HepG2 (cell line): ENCODE results near the gene ZNF563. TPM values are rescaled to one million over a fixed set of nuclear protein-coding genes. Genes with fewer than 3 reads are reported as not detected.

Source experiments
- FOXC1 ChIP-seq: sonication (generic); formaldehyde crosslinking; IDR thresholded peaks from 2 replicates; pipeline ENCODE4 v1.8.0; 2022; ENCODE audit warnings: mild to moderate bottlenecking, missing genetic modification reagents, borderline replicate concordance
- HNRNPK ChIP-seq: fragments of 200-400 bp; formaldehyde crosslinking; IDR thresholded peaks from 2 replicates; pipeline ENCODE4 v1.6.1; 2018; ENCODE audit warnings: low read length, low read depth, moderate library complexity, mild to moderate bottlenecking; ENCODE audit not compliant: poor library complexity, severe bottlenecking
- MIER2 ChIP-seq: IDR thresholded peaks from 2 replicates; pipeline ENCODE4 v1.6.1; 2016; ENCODE audit warnings: missing biosample characterization, missing genetic modification reagents
- MXI1 ChIP-seq: IDR thresholded peaks from 3 replicates; pipeline ENCODE4 v1.6.1; 2012; ENCODE audit warnings: low read depth, low read length, inconsistent platforms, borderline replicate concordance
- NR2C2 ChIP-seq: sonication (generic); formaldehyde crosslinking; IDR thresholded peaks from 2 replicates; pipeline ENCODE4 v1.4.0; 2020; ENCODE audit warnings: missing genetic modification reagents, mild to moderate bottlenecking, moderate library complexity, borderline replicate concordance
- PCBP2 ChIP-seq: fragments of 200-400 bp; formaldehyde crosslinking; optimal IDR thresholded peaks from 2 replicates; pipeline ENCODE3; 2018; ENCODE audit warnings: low read length, low read depth; ENCODE audit not compliant: poor library complexity, severe bottlenecking
- PHF8 ChIP-seq: sonication (generic); formaldehyde crosslinking; IDR thresholded peaks from 2 replicates; pipeline ENCODE4 v1.5.0; 2020; ENCODE audit warnings: missing genetic modification reagents
- PPARG ChIP-seq: conservative IDR thresholded peaks from 2 replicates; pipeline ENCODE4 v1.6.1; 2016; ENCODE audit warnings: missing biosample characterization, missing genetic modification reagents
- RBM39 ChIP-seq: fragments of 200-400 bp; formaldehyde crosslinking; IDR thresholded peaks from one replicate; pipeline ENCODE4 v1.6.1; 2018; ENCODE audit warnings: antibody characterized with exemption, mild to moderate bottlenecking, low read depth, low read length; ENCODE audit not compliant: poor library complexity, severe bottlenecking
- SIN3A ChIP-seq: IDR thresholded peaks from 2 replicates; pipeline ENCODE4 v1.6.1; 2011; ENCODE audit warnings: low read depth, mild to moderate bottlenecking, control low read depth, low read length, borderline replicate concordance
- TBX2 ChIP-seq: sonication (generic); formaldehyde crosslinking; IDR thresholded peaks from 2 replicates; pipeline ENCODE4 v1.5.0; 2020; ENCODE audit warnings: missing genetic modification reagents, mild to moderate bottlenecking, borderline replicate concordance
- ZNF33B ChIP-seq: sonication (generic); formaldehyde crosslinking; IDR thresholded peaks from 2 replicates; pipeline ENCODE4 v1.5.1; 2020; ENCODE audit warnings: mild to moderate bottlenecking, missing genetic modification reagents
- ZNF776 ChIP-seq: sonication (generic); formaldehyde crosslinking; IDR thresholded peaks from 2 replicates; pipeline ENCODE4 v1.4.0; 2020; ENCODE audit warnings: mild to moderate bottlenecking, missing genetic modification reagents
- polyA plus RNA-seq, 8 experiments: library from polyadenylated mRNA; depleted of rRNA in 3 of 8; stranded (reverse) in 7 of 8; unstranded in 1 of 8; fragments of >200 nt; fragmentation: Illumina TruSeq in 4 of 8; extraction: Trizol in 4 of 8; gene quantifications; 2 replicates each; pipeline versions ENCODE4 v1.2.1 to v1.2.3, GENCODE V29; 2011 to 2016; ENCODE audit warnings: low read depth in 4 of 8, missing spikeins in 1 of 8, mixed read lengths in 1 of 8; ENCODE audit not compliant: insufficient read depth in 1 of 8
- total RNA-seq, 5 experiments: library from RNA; depleted of rRNA; stranded (reverse); fragments of >200 nt; fragmentation: Illumina TruSeq; extraction: Trizol; gene quantifications; 2 replicates each; pipeline ENCODE4 v1.2.3, GENCODE V29; 2016; ENCODE audit warnings: low read depth in 1 of 5
- TF ChIP-seq, protein P1 (sequence below): IDR thresholded peaks from 2 replicates; pipeline ENCODE4 v1.6.1; 2016; ENCODE audit warnings: missing genetic modification reagents, missing compliant biosample characterization
- TF ChIP-seq, protein P2 (sequence below): sonication (generic); formaldehyde crosslinking; IDR thresholded peaks from 2 replicates; pipeline ENCODE4 v1.4.0; 2020; ENCODE audit warnings: missing genetic modification reagents
- TF ChIP-seq, protein P3 (sequence below): sonication (generic); formaldehyde crosslinking; IDR thresholded peaks from 2 replicates; pipeline ENCODE4 v1.8.1; 2023; ENCODE audit warnings: mild to moderate bottlenecking, inconsistent platforms, moderate library complexity, missing genetic modification reagents, borderline replicate concordance
- TF ChIP-seq, protein P4 (sequence below): sonication (generic); formaldehyde crosslinking; IDR thresholded peaks from 2 replicates; pipeline ENCODE4 v1.4.0; 2020; ENCODE audit warnings: missing genetic modification reagents, mild to moderate bottlenecking, borderline replicate concordance
- TF ChIP-seq, protein P5 (sequence below): IDR thresholded peaks from 2 replicates; pipeline ENCODE4 v1.6.1; 2016; ENCODE audit warnings: low read depth

Gene ZNF563
- total and polyA plus RNA-seq, 2 of the 13 experiments (the other 11 are each of a cell fraction or from before 2014, with no cell fraction given): 7.5 to 19.5 TPM

DNA sequence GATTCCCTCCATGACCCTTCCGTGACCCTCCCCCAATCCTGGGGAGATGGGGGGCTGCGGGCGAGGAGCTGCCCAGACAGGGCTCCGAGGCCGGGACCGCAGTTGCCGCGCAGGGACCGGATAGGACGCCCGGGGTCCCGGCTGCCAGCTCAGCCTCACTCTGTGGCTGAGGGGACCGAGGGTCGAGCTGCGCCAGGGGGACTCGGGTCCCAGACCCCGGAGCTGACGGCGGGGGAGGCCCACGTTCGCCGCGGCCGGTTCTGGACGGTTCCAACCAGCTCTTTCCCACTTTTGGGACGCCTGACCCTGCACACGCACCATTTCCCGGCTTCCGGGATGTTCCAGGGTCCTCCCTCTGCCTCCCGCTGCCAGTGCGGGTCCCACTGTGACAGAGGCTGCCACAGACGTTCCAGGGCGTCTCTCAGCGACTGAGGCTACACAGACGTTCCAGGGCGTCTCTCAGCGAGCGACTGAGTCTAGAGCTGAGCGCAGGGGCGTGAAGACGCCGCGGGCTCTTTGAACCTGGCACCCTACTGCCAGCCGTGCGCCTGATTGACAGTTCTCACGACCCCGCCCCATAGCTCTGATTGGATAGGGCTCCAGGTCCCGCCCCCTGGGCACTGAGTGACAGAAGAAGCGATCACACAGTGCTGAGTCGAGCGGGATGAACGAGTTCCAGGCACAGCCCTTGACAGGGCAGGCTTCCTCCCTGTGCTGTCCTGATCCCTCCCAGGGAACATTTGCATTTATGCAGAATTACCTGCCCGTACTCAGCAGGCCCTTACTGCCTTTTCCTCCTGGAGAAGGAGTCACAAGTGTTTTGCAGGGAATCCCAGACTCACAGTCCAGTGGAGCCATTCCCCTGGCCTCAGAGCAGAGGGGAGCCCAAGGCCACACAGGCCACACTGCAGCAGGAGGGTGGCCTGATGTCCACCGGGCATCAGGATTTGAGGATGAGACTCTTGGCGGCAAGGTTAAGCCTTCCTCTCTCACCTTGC lies at the start of gene ZNF563 (continued):
- TF ChIP-seq ZNF33B (no peak; the same call in 1 of the 2 replicates), PCBP2 (no peak), HNRNPK (no peak), ZNF776 (no peak), MIER2 (0 out of 2 replicates have a peak, but pooled peaks have one; percentile 11), SIN3A (peak; percentile 80), MXI1 (peak; percentile 73; the same call in 2 of the 3 replicates), NR2C2 (CRISPR knock-in tag) (0 out of 2 replicates have a peak, but pooled peaks have one; percentile 35), PHF8 (CRISPR knock-in tag) (peak; percentile 79), RBM39 (peak; percentile 76), TBX2 (peak; percentile 95; the same call in 1 of the 2 replicates), PPARG (CRISPR knock-in tag) (peak; percentile 26; the same call in 1 of the 2 replicates), FOXC1 (CRISPR knock-in tag) (peak; percentile 81)
- TF ChIP-seq, protein P1, sequence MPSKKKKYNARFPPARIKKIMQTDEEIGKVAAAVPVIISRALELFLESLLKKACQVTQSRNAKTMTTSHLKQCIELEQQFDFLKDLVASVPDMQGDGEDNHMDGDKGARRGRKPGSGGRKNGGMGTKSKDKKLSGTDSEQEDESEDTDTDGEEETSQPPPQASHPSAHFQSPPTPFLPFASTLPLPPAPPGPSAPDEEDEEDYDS (CRISPR knock-in tag): peak; percentile 92
- TF ChIP-seq, protein P2, sequence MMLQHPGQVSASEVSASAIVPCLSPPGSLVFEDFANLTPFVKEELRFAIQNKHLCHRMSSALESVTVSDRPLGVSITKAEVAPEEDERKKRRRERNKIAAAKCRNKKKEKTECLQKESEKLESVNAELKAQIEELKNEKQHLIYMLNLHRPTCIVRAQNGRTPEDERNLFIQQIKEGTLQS: peak; percentile 27; the same call in 1 of the 2 replicates
- TF ChIP-seq, protein P3, sequence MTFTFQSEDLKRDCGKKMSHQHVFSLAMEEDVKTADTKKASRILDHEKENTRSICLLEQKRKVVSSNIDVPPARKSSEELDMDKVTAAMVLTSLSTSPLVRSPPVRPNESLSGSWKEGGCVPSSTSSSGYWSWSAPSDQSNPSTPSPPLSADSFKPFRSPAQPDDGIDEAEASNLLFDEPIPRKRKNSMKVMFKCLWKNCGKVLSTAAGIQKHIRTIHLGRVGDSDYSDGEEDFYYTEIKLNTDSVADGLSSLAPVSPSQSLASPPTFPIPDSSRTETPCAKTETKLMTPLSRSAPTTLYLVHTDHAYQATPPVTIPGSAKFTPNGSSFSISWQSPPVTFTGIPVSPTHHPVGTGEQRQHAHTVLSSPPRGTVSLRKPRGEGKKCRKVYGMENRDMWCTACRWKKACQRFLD: 0 out of 2 replicates have a peak, but pooled peaks have one; percentile 7
- TF ChIP-seq, protein P4, sequence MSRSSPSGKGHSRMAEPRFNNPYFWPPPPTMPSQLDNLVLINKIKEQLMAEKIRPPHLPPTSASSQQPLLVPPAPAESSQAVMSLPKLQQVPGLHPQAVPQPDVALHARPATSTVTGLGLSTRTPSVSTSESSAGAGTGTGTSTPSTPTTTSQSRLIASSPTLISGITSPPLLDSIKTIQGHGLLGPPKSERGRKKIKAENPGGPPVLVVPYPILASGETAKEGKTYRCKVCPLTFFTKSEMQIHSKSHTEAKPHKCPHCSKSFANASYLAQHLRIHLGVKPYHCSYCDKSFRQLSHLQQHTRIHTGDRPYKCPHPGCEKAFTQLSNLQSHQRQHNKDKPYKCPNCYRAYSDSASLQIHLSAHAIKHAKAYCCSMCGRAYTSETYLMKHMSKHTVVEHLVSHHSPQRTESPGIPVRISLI (CRISPR knock-in tag): peak; percentile 29; the same call in 1 of the 2 replicates
- TF ChIP-seq, protein P5, sequence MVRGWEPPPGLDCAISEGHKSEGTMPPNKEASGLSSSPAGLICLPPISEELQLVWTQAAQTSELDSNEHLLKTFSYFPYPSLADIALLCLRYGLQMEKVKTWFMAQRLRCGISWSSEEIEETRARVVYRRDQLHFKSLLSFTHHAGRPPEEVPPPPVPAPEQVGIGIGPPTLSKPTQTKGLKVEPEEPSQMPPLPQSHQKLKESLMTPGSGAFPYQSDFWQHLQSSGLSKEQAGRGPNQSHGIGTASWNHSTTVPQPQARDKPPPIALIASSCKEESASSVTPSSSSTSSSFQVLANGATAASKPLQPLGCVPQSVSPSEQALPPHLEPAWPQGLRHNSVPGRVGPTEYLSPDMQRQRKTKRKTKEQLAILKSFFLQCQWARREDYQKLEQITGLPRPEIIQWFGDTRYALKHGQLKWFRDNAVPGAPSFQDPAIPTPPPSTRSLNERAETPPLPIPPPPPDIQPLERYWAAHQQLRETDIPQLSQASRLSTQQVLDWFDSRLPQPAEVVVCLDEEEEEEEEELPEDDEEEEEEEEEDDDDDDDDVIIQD (CRISPR knock-in tag): no peak; the same call in 1 of the 2 replicates
